Lung (tissue), 12 donors: Measurements from ENCODE around the gene RPL10A. TPM values are rescaled to one million over a fixed set of nuclear protein-coding genes. Genes with fewer than 3 reads are reported as not detected.

Source experiments
- ATAC-seq: fragments of 200-7000 bp; cut with Tn5 transposase; one replicate; pipeline ENCODE4 v1.9.1; 2020; ENCODE audit warnings: moderate number of reproducible peaks; ENCODE audit not compliant: insufficient read depth, low FRiP score
- DNase-seq, 3 donors: peaks; one replicate each; pipeline ENCODE4 v3.0.0-alpha.2; 2013 to 2017
- H3K27ac ChIP-seq, 2 donors: one replicate each; pipeline ENCODE4 v1.5.1; 2013; ENCODE audit warnings: mild to moderate bottlenecking in 2 of 2, moderate library complexity in 2 of 2, control low read depth in 1 of 2, inconsistent platforms in 1 of 2, low read depth in 1 of 2, low read length in 1 of 2
- H3K27me3 ChIP-seq, 3 donors: one replicate each; pipeline ENCODE4 v1.5.1; 2013; ENCODE audit warnings: low read length in 2 of 3; ENCODE audit not compliant: control insufficient read depth in 3 of 3, insufficient read depth in 3 of 3
- H3K36me3 ChIP-seq, 4 donors: one replicate each; pipeline ENCODE4 v1.5.1; 2013; ENCODE audit warnings: low read length in 4 of 4, mild to moderate bottlenecking in 1 of 4, moderate library complexity in 1 of 4; ENCODE audit not compliant: control insufficient read depth in 4 of 4, insufficient read depth in 4 of 4
- H3K4me1 ChIP-seq, 5 donors: one replicate each; pipeline ENCODE4 v1.5.1; 2013; ENCODE audit warnings: low read length in 5 of 5, mild to moderate bottlenecking in 2 of 5, moderate library complexity in 1 of 5; ENCODE audit not compliant: control insufficient read depth in 5 of 5, insufficient read depth in 5 of 5
- H3K4me3 ChIP-seq: one replicate; pipeline ENCODE4 v1.5.1; 2013; ENCODE audit warnings: mild to moderate bottlenecking, control low read depth, moderate library complexity
- H3K9ac ChIP-seq, 2 donors: one replicate each; pipeline ENCODE4 v1.5.1; 2013; ENCODE audit warnings: low read length in 2 of 2, control low read depth in 1 of 2; ENCODE audit not compliant: insufficient read depth in 1 of 2
- H3K9me3 ChIP-seq, 4 donors: one replicate each; pipeline ENCODE4 v1.5.1; 2013; ENCODE audit warnings: low read length in 3 of 4, mild to moderate bottlenecking in 1 of 4, moderate library complexity in 1 of 4; ENCODE audit not compliant: control insufficient read depth in 4 of 4, insufficient read depth in 3 of 4
- WGBS, 2 donors: extraction: QIAGEN DNeasy Blood & Tissue Kit; methylation state at CpG; one replicate each; pipeline ENCODE4 v1.1.7; 2013; 5-methylcytosine and 5-hydroxymethylcytosine counted together
- polyA plus RNA-seq, 2 donors: library from polyadenylated mRNA; stranded (reverse); fragments of 200-250 nt; gene quantifications; one replicate each; pipeline ENCODE4 v1.2.1, GENCODE V29; 2013
- total RNA-seq, 2 donors: library from RNA; depleted of rRNA in 1 of 2; stranded (reverse); fragments of >200 nt in 1 of 2; gene quantifications; one replicate each; pipeline ENCODE4 v1.2.1, GENCODE V29; 2014 to 2021
- TF ChIP-seq, protein P1 (sequence below): IDR thresholded peaks from 2 replicates; pipeline ENCODE4 v1.5.1; 2012; ENCODE audit warnings: mild to moderate bottlenecking; ENCODE audit errors: control extremely low read depth, extremely low read depth
- donor health status: control.
- donor health status: control.
- donor health status: Bipolar disorder and iron deficiency.
- donor health status: healthy.
- donor health status: DM: yes; HTN: yes; CAD: no.

Gene RPL10A
- total and polyA plus RNA-seq, 4 donors, result 986 to 1,885 (median 1,426) TPM

DNA sequence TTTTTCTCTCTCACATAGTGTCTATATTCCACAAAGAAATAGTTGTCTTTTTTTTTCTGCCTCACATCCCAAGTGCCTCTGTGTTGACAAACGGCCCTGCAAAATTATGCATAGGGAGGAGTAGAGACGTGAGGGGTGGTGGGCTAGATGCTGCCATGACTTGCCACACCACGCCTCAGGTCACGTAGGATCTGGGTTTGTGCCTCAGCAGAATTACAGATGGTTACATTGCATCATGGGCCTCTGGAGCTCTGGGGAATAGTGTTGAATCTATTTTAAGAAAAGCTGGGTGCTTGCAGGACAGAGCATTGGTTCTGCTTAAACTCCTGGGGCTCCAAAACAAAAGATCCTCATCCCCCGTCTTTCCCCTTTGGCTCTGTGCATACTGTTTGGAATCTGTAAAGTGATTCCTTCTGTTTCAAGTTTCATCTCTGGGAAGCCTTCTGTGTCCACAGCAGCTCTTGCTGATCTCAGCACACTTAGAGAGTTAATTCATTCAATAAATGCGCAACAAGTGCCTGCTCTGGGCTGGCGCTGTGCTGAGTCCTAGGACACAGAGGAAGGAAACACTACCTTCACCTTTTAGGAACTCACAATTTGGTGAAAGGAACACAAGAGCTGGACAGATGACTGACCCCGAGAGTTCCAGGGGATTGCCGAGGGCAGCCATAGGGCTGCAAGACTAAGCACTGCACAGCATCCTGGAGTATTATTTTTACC is 13.7 kb upstream of the RPL10A start:
- 76 to 84% methylated on average over 9 of the region's 9 CpGs for WGBS, 2 donors

DNA sequence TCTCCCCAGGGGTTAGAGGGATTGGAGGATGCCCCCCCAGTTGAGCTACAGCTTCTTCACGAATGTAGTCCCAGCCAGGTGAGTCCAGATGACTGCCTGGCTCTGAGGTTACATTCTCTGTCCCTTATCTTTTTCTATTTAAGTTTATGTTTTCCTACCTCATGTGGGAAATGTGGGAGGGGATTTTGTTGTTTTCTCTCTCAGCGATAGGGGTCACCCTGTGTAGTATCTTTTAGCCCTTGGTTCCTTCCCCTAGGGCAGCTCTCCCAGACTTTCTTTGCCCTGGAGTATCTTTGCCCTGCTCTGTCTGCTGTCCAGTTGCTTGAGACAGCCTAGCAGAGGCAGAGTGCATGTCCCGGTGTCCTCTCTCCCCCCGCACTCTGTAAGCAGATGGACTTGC is 10.3 kb upstream of the RPL10A start:
- Histone ChIP-seq H3K27ac (no peak overlapping the region), H3K9me3 (no peaks in the 10 kb centered on the region), H3K9ac (no peak overlapping the region), H3K4me3 (no peak overlapping the region), H3K27me3 (no peaks in the 10 kb centered on the region), H3K4me1 (peaks cover 0 to 18% (median 2%) of the 10 kb centered on the region in 5 donors), H3K36me3 (peaks cover 0 to 25% (median 18%) of the 10 kb centered on the region in 4 donors)
- WGBS, 2 donors, result 85 to 87% methylated on average over 4 of the region's 4 CpGs
- ATAC-seq (no peak), DNase-seq (no peak)
- TF ChIP-seq, protein P1, sequence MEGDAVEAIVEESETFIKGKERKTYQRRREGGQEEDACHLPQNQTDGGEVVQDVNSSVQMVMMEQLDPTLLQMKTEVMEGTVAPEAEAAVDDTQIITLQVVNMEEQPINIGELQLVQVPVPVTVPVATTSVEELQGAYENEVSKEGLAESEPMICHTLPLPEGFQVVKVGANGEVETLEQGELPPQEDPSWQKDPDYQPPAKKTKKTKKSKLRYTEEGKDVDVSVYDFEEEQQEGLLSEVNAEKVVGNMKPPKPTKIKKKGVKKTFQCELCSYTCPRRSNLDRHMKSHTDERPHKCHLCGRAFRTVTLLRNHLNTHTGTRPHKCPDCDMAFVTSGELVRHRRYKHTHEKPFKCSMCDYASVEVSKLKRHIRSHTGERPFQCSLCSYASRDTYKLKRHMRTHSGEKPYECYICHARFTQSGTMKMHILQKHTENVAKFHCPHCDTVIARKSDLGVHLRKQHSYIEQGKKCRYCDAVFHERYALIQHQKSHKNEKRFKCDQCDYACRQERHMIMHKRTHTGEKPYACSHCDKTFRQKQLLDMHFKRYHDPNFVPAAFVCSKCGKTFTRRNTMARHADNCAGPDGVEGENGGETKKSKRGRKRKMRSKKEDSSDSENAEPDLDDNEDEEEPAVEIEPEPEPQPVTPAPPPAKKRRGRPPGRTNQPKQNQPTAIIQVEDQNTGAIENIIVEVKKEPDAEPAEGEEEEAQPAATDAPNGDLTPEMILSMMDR, result no peak

More for the DNA sequence above, 13.7 kb upstream of the RPL10A start:
- Histone ChIP-seq H3K4me1 (peaks cover 0 to 25% (median 4%) of the 10 kb centered on the region in 5 donors), H3K9ac (no peak overlapping the region), H3K4me3 (no peak overlapping the region), H3K9me3 (no peaks in the 10 kb centered on the region), H3K36me3 (peaks cover 0 to 15% (median 9%) of the 10 kb centered on the region in 4 donors), H3K27me3 (no peaks in the 10 kb centered on the region), H3K27ac (no peak overlapping the region)
- TF ChIP-seq, protein P1, result no peak
- no peak for DNase-seq
- no peak for ATAC-seq

DNA sequence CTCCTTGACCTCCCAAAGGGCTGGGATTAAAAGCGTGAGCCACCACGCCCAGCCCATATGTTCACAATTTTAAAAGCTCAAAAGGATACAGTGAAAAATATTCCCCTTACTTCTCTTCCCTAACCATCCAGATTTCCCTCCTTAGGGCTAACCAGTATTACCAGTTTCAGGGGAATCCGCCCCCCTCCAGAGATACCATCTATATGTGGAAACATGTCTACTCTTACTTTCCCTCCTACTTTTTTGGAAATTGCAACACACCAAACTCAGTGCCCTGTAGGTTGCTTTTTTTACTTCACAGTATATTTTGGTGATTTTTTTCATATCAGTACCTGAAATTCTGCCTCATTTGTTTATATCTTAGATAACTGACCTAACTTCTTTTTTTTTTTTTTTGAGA is 6.9 kb upstream of the RPL10A start:
- no peaks in the 10 kb centered on the region for H3K27me3 ChIP-seq
- DNase-seq (no peak), ATAC-seq (no peak)
- H3K27ac ChIP-seq, result no peak overlapping the region
- 79 to 90% methylated on average over 3 of the region's 3 CpGs for WGBS, 2 donors
- no peaks in the 10 kb centered on the region for H3K9me3 ChIP-seq
- TF ChIP-seq, protein P1, result no peak
- peaks cover 0 to 2% (median 0%) of the 10 kb centered on the region in 5 donors for H3K4me1 ChIP-seq
- no peak overlapping the region for H3K4me3 ChIP-seq
- H3K36me3 ChIP-seq, result peaks cover 0 to 24% (median 17%) of the 10 kb centered on the region in 4 donors
- H3K9ac ChIP-seq, result no peak overlapping the region
